Upper lobe of left lung (tissue), 4 donors: ENCODE data around the gene GPR42.

ENCODE experiments used
- EP300 ChIP-seq, 4 donors: sonication (generic); formaldehyde crosslinking; IDR thresholded peaks; one replicate each; pipeline ENCODE4 v1.5.1; 2017; ENCODE audit warnings: antibody characterized with exemption in 4 of 4, control low read depth in 2 of 4
- POLR2A ChIP-seq, 4 donors: fragments of 450-650 bp; IDR thresholded peaks; one replicate each; pipeline ENCODE4 v1.5.1; 2016 to 2017; ENCODE audit warnings: antibody characterized with exemption in 4 of 4, mild to moderate bottlenecking in 2 of 4
- POLR2AphosphoS5 ChIP-seq, 2 donors: sonication (generic); formaldehyde crosslinking; IDR thresholded peaks; one replicate each; pipeline ENCODE4 v1.5.1; 2017; ENCODE audit warnings: antibody characterized with exemption in 2 of 2
- TF ChIP-seq, protein P1 (sequence below), 6 experiments: fragments of 450-650 bp in 4 of 6; fragments of 200-600 bp in 2 of 6; sonication (generic) in 2 of 6; IDR thresholded peaks; one replicate each; pipeline ENCODE4 v1.5.1; 2016 to 2019; ENCODE audit warnings: antibody characterized with exemption in 6 of 6

DNA sequence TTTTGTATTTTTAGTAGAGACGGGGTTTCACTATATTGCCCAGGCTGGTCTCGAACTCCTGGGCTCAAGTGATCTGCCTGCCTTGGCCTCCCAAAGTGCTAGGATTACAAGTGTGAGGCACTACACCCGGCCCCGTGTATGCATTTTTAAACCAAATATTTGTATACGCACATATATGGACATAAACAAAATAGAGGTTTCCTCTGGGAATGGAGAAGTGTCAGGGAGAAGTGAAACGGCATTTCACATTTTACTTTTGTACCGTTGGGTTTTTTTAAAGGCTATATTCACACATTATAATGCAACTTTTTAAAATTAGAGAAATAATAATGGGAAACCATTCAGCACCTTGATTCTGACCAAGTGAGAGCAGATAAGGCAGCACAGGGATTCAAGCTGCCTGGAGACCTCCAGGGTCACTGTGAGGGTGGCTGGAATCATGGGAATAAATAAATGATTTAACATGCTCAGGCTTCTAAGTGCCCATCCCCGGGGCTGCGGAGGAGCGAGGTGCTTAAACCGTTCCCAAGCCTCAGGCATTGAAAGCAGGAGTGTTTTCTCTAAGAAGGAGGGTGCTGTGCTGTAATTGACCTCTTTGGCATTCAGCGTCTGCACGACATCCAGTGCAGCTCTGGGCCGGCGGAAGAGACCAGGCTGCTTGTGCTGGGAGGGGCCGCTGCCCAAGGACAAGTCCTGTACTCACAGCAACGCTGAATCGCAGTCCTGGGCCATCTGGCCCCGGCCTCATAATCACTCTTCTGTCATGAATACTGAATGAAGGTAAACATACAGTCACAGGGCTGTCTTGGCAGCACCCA lies 24.7 kb downstream of the GPR42 start:
- TF ChIP-seq EP300 (IDR thresholded peaks at IDR 0.05) (no peak), POLR2AphosphoS5 (IDR thresholded peaks at IDR 0.05) (no peak), POLR2A (IDR thresholded peaks at IDR 0.05) (no peak)
- TF ChIP-seq, protein P1, sequence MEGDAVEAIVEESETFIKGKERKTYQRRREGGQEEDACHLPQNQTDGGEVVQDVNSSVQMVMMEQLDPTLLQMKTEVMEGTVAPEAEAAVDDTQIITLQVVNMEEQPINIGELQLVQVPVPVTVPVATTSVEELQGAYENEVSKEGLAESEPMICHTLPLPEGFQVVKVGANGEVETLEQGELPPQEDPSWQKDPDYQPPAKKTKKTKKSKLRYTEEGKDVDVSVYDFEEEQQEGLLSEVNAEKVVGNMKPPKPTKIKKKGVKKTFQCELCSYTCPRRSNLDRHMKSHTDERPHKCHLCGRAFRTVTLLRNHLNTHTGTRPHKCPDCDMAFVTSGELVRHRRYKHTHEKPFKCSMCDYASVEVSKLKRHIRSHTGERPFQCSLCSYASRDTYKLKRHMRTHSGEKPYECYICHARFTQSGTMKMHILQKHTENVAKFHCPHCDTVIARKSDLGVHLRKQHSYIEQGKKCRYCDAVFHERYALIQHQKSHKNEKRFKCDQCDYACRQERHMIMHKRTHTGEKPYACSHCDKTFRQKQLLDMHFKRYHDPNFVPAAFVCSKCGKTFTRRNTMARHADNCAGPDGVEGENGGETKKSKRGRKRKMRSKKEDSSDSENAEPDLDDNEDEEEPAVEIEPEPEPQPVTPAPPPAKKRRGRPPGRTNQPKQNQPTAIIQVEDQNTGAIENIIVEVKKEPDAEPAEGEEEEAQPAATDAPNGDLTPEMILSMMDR (IDR thresholded peaks at IDR 0.05): no peak
